Measurements from ENCODE around the gene NPL. TPM values are rescaled to one million over a fixed set of nuclear protein-coding genes. Genes with fewer than 3 reads are reported as not detected.

The NPL gene
- total and polyA plus RNA-seq, 10 donors, result 21.9 to 88.2 (median 65.0) TPM

- Histone ChIP-seq H3K4me1 (peaks cover 0 to 7% (median 0%) of the 10 kb centered on the region in 6 donors), H3K36me3 (peaks cover 0 to 73% (median 27%) of the 10 kb centered on the region in 6 donors), H3K9me3 (no peaks in the 10 kb centered on the region), H3K27me3 (replicated peaks in 1 of 7) (no peaks in the 10 kb centered on the region), H3K27ac (no peak overlapping the region), H3K4me3 (no peak overlapping the region)
- no peak for DNase-seq
- intact Hi-C loops (cut with DNase I; ENCODE audit: low total_unique reads), result no loop called here
- WGBS, 5 donors, result 61 to 88% (median 85%) methylated on average over 4 of the region's 4 CpGs
- TF ChIP-seq POLR2A (IDR thresholded peaks at IDR 0.05) (no peak), POLR2AphosphoS5 (IDR thresholded peaks at IDR 0.05) (no peak), CTCF (IDR thresholded peaks at IDR 0.05 in 8 of 11, conservative IDR thresholded peaks at IDR 0.05 in 3 of 11) (no peak)
These were observed 12.6 kb downstream of the NPL start for GRCh38 chr1:182802006-182802803.

GRCh38 chr1:182803846-182804245, 14.3 kb downstream of the NPL start:
- intact Hi-C loops (cut with DNase I; ENCODE audit: low total_unique reads), result no loop called here
- no peak overlapping the region for H3K4me3 ChIP-seq
- peaks cover 0 to 73% (median 29%) of the 10 kb centered on the region in 6 donors for H3K36me3 ChIP-seq
- H3K4me1 ChIP-seq, result no peaks in the 10 kb centered on the region
- H3K27ac ChIP-seq, result no peak overlapping the region
- no peaks in the 10 kb centered on the region for H3K9me3 ChIP-seq
- WGBS, 5 donors, result 95 to 100% (median 100%) methylated on average over 1 of the region's 1 CpG
- DNase-seq, result no peak
- TF ChIP-seq CTCF (IDR thresholded peaks at IDR 0.05 in 8 of 11, conservative IDR thresholded peaks at IDR 0.05 in 3 of 11) (no peak), POLR2A (IDR thresholded peaks at IDR 0.05) (no peak), POLR2AphosphoS5 (IDR thresholded peaks at IDR 0.05) (no peak)
- H3K27me3 ChIP-seq (replicated peaks in 1 of 7), result no peaks in the 10 kb centered on the region

- DNase-seq, result no peak
- intact Hi-C loops (cut with DNase I; ENCODE audit: low total_unique reads), result no loop called here
- no peaks in the 10 kb centered on the region for H3K4me1 ChIP-seq
- H3K27me3 ChIP-seq (replicated peaks in 1 of 7), result no peaks in the 10 kb centered on the region
- peaks cover 0 to 94% (median 29%) of the 10 kb centered on the region in 6 donors for H3K36me3 ChIP-seq
- no peak for TF ChIP-seq POLR2A (IDR thresholded peaks at IDR 0.05)
- no peak for TF ChIP-seq POLR2AphosphoS5 (IDR thresholded peaks at IDR 0.05)
- TF ChIP-seq CTCF (IDR thresholded peaks at IDR 0.05 in 8 of 11, conservative IDR thresholded peaks at IDR 0.05 in 3 of 11), result no peak
- H3K4me3 ChIP-seq, result no peak overlapping the region
- H3K9me3 ChIP-seq, result no peaks in the 10 kb centered on the region
- H3K27ac ChIP-seq, result no peak overlapping the region
- WGBS, 5 donors, result 77 to 87% (median 85%) methylated on average over 11 of the region's 11 CpGs
These were observed 16.6 kb downstream of the NPL start for GRCh38 chr1:182806015-182806678.

- H3K9me3 ChIP-seq, result no peaks in the 10 kb centered on the region
- no peak for DNase-seq
- peaks cover 0 to 100% (median 34%) of the 10 kb centered on the region in 6 donors for H3K36me3 ChIP-seq
- TF ChIP-seq CTCF (IDR thresholded peaks at IDR 0.05 in 8 of 11, conservative IDR thresholded peaks at IDR 0.05 in 3 of 11) (no peak), POLR2AphosphoS5 (IDR thresholded peaks at IDR 0.05) (no peak), POLR2A (IDR thresholded peaks at IDR 0.05) (no peak)
- intact Hi-C loops (cut with DNase I; ENCODE audit: low total_unique reads), result no loop called here
- no peak overlapping the region for H3K27ac ChIP-seq
- no peak overlapping the region for H3K4me3 ChIP-seq
- 73 to 96% (median 90%) methylated on average over 3 of the region's 3 CpGs for WGBS, 5 donors
- H3K27me3 ChIP-seq (replicated peaks in 1 of 7), result no peaks in the 10 kb centered on the region
- H3K4me1 ChIP-seq, result no peaks in the 10 kb centered on the region
These were observed 18.3 kb downstream of the NPL start for GRCh38 chr1:182807907-182808306.

All from spleen (tissue), 11 donors.